HG03196 (cell line): ENCODE data around the gene NPW.

Experiments
- ATAC-seq: cut with Tn5 transposase; IDR thresholded peaks from one replicate; pipeline ENCODE4 v1.9.1; 2021; ENCODE audit not compliant: unreplicated experiment

Gene NPW

DNA sequence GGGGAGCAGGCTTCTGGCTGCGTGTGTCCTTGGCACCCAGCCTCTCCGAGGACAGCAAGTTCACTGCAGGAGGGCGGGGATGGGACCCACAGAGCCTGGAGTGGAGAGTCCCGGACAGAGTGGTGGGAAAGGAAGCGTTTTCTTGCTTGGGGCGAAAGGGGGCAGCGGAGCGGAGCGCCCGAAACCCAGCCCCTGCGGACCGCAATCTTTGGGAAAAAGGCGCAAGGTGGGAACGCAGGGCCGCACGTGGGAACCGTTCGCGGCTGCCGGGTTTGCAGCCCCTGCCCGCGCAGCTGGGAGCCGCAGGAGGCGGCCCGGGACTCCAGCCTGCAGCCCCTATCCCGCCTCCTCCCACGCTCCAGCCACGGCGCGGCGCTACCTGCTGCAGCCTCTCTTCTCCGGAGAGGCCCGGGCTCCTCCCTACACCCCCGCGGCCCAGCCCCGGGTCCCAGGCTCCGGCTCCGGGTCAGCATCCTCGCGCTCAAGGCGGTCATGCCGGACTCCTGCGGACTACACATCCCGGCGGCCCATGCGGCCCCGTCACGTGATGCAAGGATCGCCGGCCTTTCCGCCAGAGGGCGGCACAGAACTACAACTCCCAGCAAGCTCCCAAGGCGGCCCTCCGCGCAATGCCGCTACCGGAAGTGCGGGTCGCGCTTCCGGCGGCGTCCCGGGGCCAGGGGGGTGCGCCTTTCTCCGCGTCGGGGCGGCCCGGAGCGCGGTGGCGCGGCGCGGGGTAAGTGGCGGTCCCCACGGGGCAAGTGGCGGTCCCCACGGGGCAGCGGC is 27.9 kb downstream of the NPW start, which contains the start of the genes NTHL1 and TSC2:
Gene NTHL1 (minus strand): TSS at position 505 of the 786 bp plus-strand sequence. CDS start 11 bp downstream, at position 494.
Gene TSC2 (plus strand): TSS at position 656 of the 786 bp plus-strand sequence. CDS start 631 bp downstream, outside the sequence.
- ATAC-seq: peak; percentile 90

DNA sequence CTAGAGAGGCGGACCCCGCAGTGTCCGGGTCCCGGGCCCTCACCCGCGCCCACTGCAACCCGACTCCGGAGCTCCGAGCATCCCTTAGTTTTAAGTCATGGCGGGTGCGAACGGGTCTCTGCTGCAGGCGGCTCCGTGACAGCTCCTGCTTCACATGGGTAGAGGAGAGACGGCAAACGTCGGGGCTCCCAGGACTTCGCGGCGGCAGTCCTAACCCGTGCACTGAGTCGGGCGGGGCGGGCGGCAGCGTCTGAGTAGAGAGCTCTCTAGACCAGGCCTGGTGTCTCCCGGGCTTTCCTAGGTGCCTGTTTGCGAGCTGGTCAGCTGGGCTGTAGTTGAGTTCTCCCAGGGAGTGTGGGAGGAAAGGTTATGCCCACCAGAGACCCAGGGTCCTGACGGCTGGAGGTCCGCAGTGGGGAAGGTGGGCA is 28.5 kb downstream of the NPW start:
- peak; percentile 13 for ATAC-seq

GRCh38 chr16:2053211-2053610 is 33.6 kb downstream of the NPW start:
- ATAC-seq: no peak

DNA sequence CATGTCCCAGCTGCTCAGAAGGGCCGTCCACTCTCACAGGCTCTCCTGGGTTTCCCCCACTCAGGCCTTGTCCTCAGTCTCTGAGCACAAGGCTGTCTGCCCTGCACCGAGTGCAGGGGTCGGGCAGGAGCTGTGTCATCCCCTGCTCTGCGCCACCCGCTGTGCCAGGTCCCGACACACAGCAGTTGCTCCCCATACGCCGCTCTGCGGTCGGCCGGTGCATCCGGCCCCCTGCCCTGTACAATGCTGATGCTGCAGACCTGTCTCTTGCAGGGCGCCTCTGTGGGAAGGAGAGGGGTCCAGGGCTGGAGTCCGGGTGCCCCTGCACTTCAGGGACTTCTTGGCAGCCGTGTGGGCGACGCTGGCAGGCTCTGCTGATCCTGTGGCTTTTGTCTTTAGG is 34.3 kb downstream of the NPW start:
- no peak for ATAC-seq

GRCh38 chr16:2054543-2055245 is 35.1 kb downstream of the NPW start:
- ATAC-seq: no peak

DNA sequence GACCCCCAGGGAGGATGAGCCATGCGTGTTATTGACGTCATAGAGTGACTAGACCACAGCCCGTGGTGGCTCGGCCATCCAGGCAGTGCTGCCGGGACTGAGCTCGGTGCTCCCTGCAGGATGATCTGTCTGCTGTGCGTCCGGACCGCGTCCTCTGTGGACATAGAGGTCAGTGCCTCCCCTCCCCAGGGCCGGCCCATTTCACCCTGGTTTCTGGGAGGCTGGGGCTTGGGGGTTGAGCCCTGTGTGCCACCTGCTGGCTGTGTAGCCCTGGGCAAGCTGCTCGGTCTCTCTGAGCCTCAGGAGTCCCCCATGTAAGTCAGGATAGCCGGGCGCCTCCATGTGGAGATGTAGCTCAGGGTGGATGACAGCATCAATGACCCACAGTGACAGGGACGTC is 36.5 kb downstream of the NPW start:
- ATAC-seq: no peak

DNA sequence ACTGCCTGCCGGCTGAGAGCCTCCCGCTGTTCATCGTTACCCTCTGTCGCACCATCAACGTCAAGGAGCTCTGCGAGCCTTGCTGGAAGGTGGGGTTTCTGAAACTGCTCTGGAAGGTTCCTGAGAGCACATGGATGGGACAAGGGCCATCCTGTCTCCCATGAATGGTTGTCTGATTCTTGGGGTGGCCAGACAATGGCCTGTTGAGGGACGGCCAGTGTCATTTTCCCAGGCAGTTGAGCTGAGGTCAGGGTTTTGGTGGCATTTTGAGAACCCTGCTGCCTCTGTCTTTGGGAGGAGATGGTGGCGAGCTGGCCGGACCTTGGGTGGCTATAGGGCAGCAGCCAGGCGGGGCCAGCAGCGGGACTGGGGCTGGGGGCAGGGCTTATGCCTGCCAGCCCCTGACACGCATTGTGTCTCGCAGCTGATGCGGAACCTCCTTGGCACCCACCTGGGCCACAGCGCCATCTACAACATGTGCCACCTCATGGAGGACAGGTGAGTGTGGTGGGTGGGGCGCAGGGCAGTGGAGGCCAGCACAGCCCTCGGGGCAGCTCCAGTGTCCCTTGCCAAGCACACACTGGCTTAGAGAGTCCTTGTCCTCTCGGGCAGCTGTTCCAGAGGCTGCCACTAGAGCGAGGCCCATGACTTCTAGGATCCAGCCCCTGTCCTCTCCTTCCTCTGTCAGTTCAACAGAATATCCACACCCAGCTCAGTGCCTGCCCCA is 37.3 kb downstream of the NPW start:
- no peak for ATAC-seq

GRCh38 chr16:2057438-2057837 is 37.9 kb downstream of the NPW start:
- no peak for ATAC-seq

- ATAC-seq: no peak
Measured at GRCh38 chr16:2058420-2058819, 38.8 kb downstream of the NPW start.

- no peak for ATAC-seq
Measured at GRCh38 chr16:2058872-2059271, 39.3 kb downstream of the NPW start.

GRCh38 chr16:2060346-2060745 is 40.8 kb downstream of the NPW start:
- no peak for ATAC-seq

GRCh38 chr16:2061023-2061422 is 41.4 kb downstream of the NPW start:
- ATAC-seq: no peak

DNA sequence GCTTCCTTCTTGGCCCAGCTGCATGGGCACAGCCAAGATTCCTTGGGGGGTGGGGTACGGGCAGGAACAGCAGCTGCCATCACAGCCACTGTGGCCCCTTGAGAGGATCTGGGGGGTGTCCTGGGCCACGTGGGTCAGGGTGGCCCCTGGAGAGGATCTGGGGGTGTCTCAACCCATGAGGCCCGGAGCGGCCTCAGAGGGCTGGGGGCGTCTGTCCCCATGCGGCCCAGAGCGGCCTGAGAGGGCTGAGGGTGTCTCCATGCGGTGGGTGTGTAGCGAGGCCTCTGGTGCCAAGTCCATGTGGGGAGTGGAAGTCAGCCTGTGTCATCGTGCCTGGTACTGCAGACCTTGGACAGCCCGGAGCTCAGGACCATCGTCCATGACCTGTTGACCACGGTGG is 41.9 kb downstream of the NPW start:
- no peak for ATAC-seq

- no peak for ATAC-seq
Measured at GRCh38 chr16:2062801-2063200, 43.2 kb downstream of the NPW start.

DNA sequence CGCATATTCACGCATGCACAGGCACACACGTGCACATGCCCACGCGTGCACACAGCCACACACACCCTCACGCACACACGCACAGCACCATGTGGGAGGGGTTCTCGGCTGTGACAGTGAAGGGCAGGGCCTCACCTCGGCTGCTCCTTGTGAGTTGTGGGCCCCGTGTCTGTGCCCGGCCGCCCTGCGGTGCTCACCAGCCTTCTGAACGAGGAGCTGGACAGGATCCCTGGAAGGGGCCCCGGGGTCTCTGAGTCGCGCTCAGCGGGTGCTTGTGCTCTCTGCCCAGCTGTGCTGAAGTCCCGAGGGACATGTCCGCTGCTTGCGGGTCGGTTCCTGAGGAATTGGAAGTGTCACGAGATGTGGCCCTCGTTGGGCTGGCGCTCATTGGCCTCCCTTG is 44.3 kb downstream of the NPW start:
- no peak for ATAC-seq

- ATAC-seq: no peak
Measured at GRCh38 chr16:2064368-2064945, 44.9 kb downstream of the NPW start.

- ATAC-seq: no peak
Measured at GRCh38 chr16:2066139-2066538, 46.6 kb downstream of the NPW start.
